Measurements from ENCODE around the gene RABL2B. TPM values are rescaled to one million over a fixed set of nuclear protein-coding genes. Genes with fewer than 3 reads are reported as not detected.

The RABL2B gene
- polyA plus RNA-seq, 3 donors, result 8.8 to 48.8 (median 11.7) TPM

GRCh38 chr22:50727678-50728522 is 55.5 kb downstream of the RABL2B start:
- Histone ChIP-seq H4K20me1 (ENCODE audit: insufficient read depth, low read length) (no peaks in the 10 kb centered on the region), H3K9me3 (replicated peaks in 1 of 2; ENCODE audit: control insufficient read depth in 1 of 2, insufficient read depth in 1 of 2, low read length in 2 of 2) (no peaks in the 10 kb centered on the region), H2AFZ (ENCODE audit: insufficient read depth, low read depth, low read length, poor library complexity, severe bottlenecking) (no peak overlapping the region), H3K4me1 (ENCODE audit: control insufficient read depth in 1 of 2, insufficient read depth in 2 of 2, low read length in 2 of 2) (no peaks in the 10 kb centered on the region), H3K36me3 (replicated peaks in 1 of 2; ENCODE audit: control insufficient read depth in 1 of 2, insufficient read depth in 2 of 2, low read length in 2 of 2) (no peaks in the 10 kb centered on the region), H3K4me3 (replicated peaks in 1 of 3; ENCODE audit: low read depth in 2 of 3, low read length in 3 of 3) (no peak overlapping the region), H3K9ac (ENCODE audit: insufficient read depth, low read length, poor library complexity, severe bottlenecking) (no peak overlapping the region), H3K79me2 (ENCODE audit: insufficient read depth, low read length) (no peaks in the 10 kb centered on the region), H3K27ac (ENCODE audit: low read depth in 1 of 2, low read length in 2 of 2) (no peak overlapping the region), H3K27me3 (ENCODE audit: control insufficient read depth in 2 of 2, insufficient read depth in 2 of 2, low read length in 2 of 2) (no peaks in the 10 kb centered on the region), H3K4me2 (replicated peaks; ENCODE audit: extremely low read depth, low read length, poor library complexity, severe bottlenecking) (no peak overlapping the region)
- 89% methylated on average over 20 of the region's 23 CpGs for WGBS (ENCODE audit: insufficient coverage)
- Mint-ChIP-seq H3K4me3 (no peak overlapping the region), H3K27ac (no peak overlapping the region), H3K36me3 (no peaks in the 10 kb centered on the region), H3K9me3 (no peaks in the 10 kb centered on the region), H3K27me3 (ENCODE audit: low read depth in 3 of 3) (peaks cover 0 to 7% (median 0%) of the 10 kb centered on the region in 3 donors), H3K4me1 (no peaks in the 10 kb centered on the region)
- no peak for DNase-seq
- TF ChIP-seq, protein P1, sequence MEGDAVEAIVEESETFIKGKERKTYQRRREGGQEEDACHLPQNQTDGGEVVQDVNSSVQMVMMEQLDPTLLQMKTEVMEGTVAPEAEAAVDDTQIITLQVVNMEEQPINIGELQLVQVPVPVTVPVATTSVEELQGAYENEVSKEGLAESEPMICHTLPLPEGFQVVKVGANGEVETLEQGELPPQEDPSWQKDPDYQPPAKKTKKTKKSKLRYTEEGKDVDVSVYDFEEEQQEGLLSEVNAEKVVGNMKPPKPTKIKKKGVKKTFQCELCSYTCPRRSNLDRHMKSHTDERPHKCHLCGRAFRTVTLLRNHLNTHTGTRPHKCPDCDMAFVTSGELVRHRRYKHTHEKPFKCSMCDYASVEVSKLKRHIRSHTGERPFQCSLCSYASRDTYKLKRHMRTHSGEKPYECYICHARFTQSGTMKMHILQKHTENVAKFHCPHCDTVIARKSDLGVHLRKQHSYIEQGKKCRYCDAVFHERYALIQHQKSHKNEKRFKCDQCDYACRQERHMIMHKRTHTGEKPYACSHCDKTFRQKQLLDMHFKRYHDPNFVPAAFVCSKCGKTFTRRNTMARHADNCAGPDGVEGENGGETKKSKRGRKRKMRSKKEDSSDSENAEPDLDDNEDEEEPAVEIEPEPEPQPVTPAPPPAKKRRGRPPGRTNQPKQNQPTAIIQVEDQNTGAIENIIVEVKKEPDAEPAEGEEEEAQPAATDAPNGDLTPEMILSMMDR (IDR thresholded peaks at IDR 0.05), result no peak
- intact Hi-C loops (cut with micrococcal nuclease), result no loop called here

DNA sequence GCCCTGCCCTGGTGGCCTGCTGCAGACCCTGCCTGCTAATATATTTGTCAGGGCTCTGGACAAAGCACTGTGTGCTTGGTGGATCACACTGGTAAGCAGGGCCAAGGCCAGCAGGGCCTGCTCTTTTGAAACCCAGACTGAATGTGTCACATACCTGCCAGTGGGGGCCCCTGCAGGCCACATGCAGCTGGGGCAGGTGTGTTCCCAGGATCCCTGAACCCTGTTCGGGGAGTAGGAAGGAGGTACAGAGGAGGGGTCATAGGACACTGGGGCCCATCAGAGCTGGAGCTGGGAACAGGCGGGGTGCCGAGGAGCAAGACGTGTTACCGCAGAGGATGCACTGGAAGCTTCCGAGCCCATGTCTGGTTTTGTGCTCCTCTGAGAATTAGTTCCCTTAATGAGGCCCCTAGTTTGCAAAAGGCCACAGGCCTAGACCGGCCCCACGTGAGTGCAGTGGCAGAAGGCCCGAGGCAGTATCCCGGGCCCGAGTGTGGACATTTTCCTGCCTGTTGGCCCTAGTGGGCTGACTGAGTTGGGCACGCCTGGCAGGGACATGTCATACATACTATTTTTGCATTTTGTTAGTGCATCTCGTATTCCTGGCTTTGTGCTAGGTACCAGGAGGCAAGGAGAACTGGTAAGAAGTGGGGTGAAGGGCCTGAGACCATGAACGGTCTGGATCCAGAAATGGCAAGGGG is 56.6 kb downstream of the RABL2B start:
- TF ChIP-seq, protein P1 (IDR thresholded peaks at IDR 0.05), result no peak
- intact Hi-C loops (cut with micrococcal nuclease), result no loop called here
- peaks cover 0 to 4% of the 10 kb centered on the region in 2 donors for H3K9me3 ChIP-seq (replicated peaks in 1 of 2; ENCODE audit: control insufficient read depth in 1 of 2, insufficient read depth in 1 of 2, low read length in 2 of 2)
- H3K36me3 Mint-ChIP-seq, result no peaks in the 10 kb centered on the region
- peaks cover 0 to 7% (median 0%) of the 10 kb centered on the region in 3 donors for H3K27me3 Mint-ChIP-seq (ENCODE audit: low read depth in 3 of 3)
- no peak overlapping the region for H3K9ac ChIP-seq (ENCODE audit: insufficient read depth, low read length, poor library complexity, severe bottlenecking)
- H4K20me1 ChIP-seq (ENCODE audit: insufficient read depth, low read length), result no peaks in the 10 kb centered on the region
- H3K4me2 ChIP-seq (replicated peaks; ENCODE audit: extremely low read depth, low read length, poor library complexity, severe bottlenecking), result no peak overlapping the region
- H3K4me3 Mint-ChIP-seq, result no peak overlapping the region
- no peaks in the 10 kb centered on the region for H3K79me2 ChIP-seq (ENCODE audit: insufficient read depth, low read length)
- H3K4me3 ChIP-seq (replicated peaks in 1 of 3; ENCODE audit: low read depth in 2 of 3, low read length in 3 of 3), result no peak overlapping the region
- no peaks in the 10 kb centered on the region for H3K36me3 ChIP-seq (replicated peaks in 1 of 2; ENCODE audit: control insufficient read depth in 1 of 2, insufficient read depth in 2 of 2, low read length in 2 of 2)
- no peak overlapping the region for H3K27ac Mint-ChIP-seq
- H3K4me1 Mint-ChIP-seq, result no peaks in the 10 kb centered on the region
- no peaks in the 10 kb centered on the region for H3K27me3 ChIP-seq (ENCODE audit: control insufficient read depth in 2 of 2, insufficient read depth in 2 of 2, low read length in 2 of 2)
- no peaks in the 10 kb centered on the region for H3K4me1 ChIP-seq (ENCODE audit: control insufficient read depth in 1 of 2, insufficient read depth in 2 of 2, low read length in 2 of 2)
- DNase-seq, result no peak
- no peak overlapping the region for H2AFZ ChIP-seq (ENCODE audit: insufficient read depth, low read depth, low read length, poor library complexity, severe bottlenecking)
- WGBS (ENCODE audit: insufficient coverage), result 96% methylated on average over 14 of the region's 14 CpGs
- H3K9me3 Mint-ChIP-seq, result peaks cover 0 to 8% (median 0%) of the 10 kb centered on the region in 7 donors
- no peak overlapping the region for H3K27ac ChIP-seq (ENCODE audit: low read depth in 1 of 2, low read length in 2 of 2)

Measured in CD14-positive monocyte (primary cell).